Fibroblast of skin of back (primary cell): ENCODE data around the gene FUT3.

ENCODE experiments used
- DNase-seq: peaks from one replicate; pipeline ENCODE4 v3.0.0-alpha.2; 2013

Gene FUT3

GRCh38 chr19:5823579-5824281, 27.5 kb downstream of the FUT3 start:
- DNase-seq = no peak

GRCh38 chr19:5822181-5822844, 28.9 kb downstream of the FUT3 start:
- DNase-seq = no peak

GRCh38 chr19:5821521-5822180, 29.6 kb downstream of the FUT3 start:
- DNase-seq = no peak

DNA sequence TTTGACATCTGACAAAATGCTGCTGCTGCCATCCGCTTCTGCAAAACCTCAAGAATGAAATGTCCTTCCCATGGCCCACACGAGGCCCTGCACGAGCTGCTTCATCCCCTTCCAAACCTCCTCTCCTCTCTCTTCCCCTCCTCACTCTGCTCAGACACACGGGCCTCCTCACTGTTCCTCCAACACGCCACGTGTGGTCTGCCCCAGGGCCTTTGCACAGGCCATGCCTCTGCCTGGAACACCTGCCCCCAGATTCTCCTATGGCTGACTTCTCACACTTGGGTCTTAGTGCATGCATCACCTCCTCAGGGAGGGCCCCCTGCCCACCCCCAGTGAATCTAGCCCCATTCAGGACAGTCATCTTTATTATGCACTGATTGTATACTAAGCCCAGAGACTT, 30.5 kb downstream of the FUT3 start:
- DNase-seq = no peak

GRCh38 chr19:5818594-5818993, 32.7 kb downstream of the FUT3 start:
- DNase-seq = no peak

GRCh38 chr19:5817218-5817617, 34.0 kb downstream of the FUT3 start:
- no peak for DNase-seq

- DNase-seq = no peak
Measured at GRCh38 chr19:5814852-5815246, 36.4 kb downstream of the FUT3 start.

DNA sequence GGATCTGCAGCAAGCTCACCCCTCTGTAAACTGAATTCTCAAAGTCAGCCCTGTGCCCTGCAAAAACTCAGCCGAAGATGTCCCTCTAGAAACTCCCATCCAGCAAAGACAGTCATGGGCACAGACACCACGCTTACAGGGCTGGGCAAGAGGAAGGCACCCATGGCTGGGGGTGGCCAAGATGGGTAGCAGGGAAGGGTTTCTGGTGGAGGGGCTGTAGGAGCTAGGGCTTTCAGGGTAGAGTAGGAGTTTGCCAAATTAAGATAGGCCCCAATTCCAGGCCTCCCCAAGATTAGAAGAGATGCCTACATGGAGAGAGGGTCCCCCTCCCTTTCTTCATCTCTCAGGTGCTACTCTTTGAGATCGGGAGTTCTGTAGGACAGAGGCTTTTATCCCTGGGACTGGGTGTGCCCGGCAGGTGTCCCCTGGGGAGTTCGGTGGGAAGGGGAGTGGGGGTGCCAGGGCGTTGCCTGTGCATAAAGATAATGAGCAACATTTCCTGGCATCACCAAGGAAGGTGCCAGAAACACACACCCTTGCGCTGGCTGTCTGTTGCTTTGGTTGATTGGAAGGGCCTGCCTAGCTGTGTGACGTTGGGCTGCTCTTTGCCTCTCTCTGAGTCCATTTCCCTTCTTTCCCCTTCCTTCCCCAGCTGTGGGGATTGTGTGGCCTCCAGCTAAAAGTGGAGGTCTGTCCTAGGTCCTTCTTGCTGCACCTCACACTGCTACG, 37.0 kb downstream of the FUT3 start:
- DNase-seq = no peak

GRCh38 chr19:5811117-5811516, 40.1 kb downstream of the FUT3 start:
- no peak for DNase-seq

DNA sequence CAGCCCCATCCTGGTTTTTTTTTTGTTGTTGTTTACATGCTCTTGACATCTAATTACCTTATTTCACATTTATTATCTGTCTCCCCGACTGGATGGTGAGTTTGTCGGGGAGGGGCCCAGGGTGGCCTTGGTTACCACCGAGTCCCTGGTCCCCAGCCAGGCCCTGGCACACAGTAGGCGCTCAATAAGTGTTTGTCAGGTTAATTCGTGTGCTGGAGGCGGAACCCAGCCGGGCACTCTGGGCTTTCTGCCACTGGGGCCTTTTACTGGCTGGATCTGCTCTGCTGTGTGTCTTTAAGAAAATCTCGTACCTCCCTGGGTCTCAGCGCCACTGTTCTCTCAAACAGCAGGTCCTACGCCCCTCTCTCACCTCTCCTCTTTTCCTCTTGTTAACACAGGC, 41.8 kb downstream of the FUT3 start:
- no peak for DNase-seq

DNA sequence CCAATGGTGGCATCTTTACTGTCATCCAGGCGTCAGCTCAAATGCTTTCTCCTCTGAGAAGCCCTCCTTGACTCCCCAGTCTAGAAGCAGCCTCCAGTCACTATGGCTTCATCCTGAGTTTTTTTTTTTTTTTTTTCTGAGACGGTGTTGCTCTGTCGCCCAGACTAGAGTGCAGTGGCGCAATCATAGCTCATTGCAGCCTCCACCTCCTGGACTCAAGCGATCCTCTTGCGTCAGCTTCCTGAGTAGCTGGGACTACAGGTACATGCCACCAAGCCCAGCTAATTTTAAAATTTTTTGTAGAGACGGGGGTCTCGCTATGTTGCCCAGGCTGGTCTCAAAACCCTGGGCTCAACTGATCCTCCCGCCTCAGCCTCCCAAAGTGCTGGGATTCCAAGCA, 42.2 kb downstream of the FUT3 start:
- no peak for DNase-seq

DNA sequence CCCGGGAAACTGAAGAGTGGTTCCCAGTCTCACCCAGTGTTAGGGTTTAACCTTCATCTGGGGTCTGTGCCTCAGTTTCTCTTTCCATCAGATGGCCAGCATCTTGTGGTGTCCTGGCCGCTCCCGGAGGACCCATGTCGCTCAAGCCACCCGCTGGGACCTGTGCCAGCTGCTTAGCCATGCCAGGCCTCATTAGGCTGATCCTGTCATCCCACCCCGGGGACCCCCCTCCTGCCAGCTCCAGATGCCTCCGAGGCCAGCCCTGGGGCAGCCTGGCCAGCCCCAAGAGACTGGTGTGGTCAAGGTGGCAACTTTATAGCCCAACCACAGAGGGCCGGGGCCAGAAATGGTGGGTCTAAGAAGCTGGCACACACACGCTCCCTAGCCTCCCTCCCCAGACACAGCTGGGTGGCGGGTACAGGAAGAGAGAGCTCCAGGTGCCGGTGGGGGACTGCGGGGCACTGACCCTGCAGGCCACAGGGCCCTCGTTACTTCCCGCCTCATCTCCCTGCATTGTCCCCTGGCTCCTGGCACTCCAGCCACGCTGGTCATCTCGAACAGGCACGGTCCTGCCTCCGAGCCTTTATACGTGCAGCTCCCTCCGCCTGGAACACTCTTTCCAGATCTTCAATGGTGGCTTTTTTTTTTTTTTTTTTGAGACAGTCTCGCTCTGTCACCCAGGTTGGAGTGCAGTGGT, 43.0 kb downstream of the FUT3 start:
- no peak for DNase-seq

DNA sequence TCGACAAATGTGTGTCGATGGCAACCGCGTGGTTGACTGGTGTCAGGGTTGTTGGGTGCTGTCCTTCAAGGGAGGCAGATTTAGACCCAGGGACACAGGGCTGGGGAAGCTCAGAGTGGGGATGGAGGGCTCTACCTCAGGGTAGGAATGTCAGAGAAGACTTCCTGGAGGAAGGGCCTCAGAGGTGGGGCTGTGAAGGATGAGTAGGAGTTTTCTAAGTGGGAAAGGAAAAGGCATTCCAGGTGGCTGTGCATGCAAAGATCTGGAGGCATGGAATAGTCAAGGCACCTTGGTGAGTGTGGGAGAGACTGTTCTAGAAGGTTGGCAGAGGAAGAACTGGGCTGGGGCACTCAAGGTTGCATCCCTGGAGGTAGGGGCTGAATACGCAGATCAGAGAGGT, 44.3 kb downstream of the FUT3 start:
- no peak for DNase-seq

DNA sequence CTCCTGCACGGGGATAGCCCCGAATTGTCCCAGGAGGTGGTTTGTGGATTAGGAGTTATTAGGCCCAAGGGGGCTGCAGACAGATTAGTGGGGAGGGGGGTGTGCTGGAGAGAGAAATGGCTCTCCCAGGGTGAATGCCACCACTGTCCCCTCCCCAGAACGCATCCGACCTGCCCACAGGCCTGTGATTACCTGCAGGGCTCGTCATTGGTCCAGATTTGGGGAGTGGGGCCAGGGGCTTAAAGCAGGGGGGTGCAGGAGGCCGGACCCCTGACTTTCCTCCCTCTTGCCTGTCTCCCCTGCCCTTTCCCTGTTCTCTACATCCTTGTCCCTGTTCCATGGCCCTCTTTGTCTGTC, 45.1 kb downstream of the FUT3 start:
- no peak for DNase-seq

DNA sequence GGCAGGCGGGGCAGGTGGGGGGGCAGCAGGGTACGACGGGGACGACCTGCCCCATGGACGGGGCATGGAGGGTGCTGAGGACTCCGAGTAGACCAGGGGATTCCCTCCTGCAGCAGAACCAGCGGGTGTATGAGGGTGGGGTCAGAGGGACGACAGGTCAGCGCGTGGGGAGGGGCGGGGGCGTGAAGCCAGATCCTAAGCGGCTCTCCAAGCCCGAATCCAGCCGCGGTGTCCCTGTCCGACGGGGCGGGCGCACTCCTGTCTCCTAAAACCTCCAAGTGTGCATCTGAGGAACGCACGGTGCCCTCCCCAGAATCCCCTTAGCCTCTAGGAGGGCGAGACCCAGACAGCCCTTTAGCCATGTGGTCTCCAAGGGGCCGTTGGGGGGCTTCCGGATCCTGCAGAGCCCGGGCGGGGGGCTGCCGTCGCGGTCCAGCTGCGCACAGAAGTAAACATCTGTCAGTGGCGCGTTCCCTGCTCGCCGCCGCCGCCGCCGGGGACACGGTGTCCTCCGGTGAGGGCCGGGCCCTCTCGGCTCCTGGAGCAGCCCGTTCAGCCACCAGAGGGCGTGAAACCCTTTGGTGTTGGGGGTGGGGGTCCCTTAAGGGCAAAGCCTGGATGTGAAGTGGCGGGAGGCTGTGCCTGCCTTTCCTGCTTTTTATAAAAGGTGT, 45.7 kb downstream of the FUT3 start:
- DNase-seq = peak; percentile 57

- DNase-seq = no peak
Measured at GRCh38 chr19:5804516-5805461, 46.5 kb downstream of the FUT3 start, which contains the start of gene NRTN. NRTN (plus strand) TSS chr19:5805067; CDS start chr19:5824166, 19,099 bp downstream.

DNA sequence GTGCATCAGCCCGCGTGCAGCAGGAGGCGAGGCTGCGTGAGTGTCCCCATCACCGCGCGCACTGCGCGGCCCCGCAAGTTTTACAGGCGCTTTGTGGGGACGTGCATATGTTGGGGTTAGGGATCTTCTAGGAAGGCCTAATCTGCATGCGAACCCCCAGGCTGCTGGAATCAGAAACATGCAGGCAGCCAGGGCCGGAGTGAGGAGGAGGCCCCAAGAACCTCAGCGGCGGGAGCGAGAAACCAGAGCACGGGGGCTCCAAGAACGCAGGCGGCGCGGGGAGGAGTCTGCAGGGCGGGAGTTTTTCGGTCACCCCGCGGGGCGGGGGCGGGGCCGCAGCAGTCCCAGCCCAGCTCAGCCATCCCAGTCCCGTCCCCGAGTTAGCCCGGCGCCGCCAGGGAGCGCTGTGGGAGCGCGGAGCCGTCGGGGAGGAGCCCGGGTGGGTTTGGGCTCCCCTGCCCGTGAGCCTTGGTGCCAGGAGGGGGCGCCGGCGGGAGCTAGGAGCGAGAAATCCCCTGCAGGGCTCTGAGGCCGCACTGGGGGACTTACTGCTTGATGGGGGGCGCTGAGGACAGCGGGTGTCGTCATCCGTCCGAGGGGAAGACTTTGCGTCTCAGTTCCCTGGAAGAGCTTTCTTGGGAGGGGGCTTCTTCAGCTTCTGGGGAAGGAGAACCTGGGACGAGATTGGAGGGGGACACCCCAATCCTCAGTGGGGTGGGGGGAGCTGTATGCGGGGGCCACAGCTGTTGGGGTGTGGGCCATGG, 47.3 kb downstream of the FUT3 start:
- DNase-seq = peak; percentile 85

- DNase-seq = no peak
Measured at GRCh38 chr19:5803441-5803751, 47.9 kb downstream of the FUT3 start.

- DNase-seq = peak; percentile 33
Measured at GRCh38 chr19:5801796-5802619, 49.2 kb downstream of the FUT3 start.
